Liver (tissue), 9 donors: Measurements from ENCODE around the gene PHLDA2. TPM values are rescaled to one million over a fixed set of nuclear protein-coding genes. Genes with fewer than 3 reads are reported as not detected.

Experiments
- DNase-seq: peaks from one replicate; pipeline ENCODE4 v3.0.0-alpha.2; 2017; ENCODE audit warnings: low spot score
- H3K27ac ChIP-seq, 2 donors: one replicate each; pipeline ENCODE4 v1.7.0; 2013; ENCODE audit warnings: inconsistent platforms in 2 of 2, low read length in 2 of 2, control low read depth in 1 of 2, low read depth in 1 of 2, mild to moderate bottlenecking in 1 of 2
- H3K27me3 ChIP-seq, 4 donors: one replicate each; pipeline versions ENCODE4 v1.6.1 to v1.7.0; 2013; ENCODE audit warnings: low read length in 3 of 4, inconsistent platforms in 1 of 4, mild to moderate bottlenecking in 1 of 4, moderate library complexity in 1 of 4; ENCODE audit not compliant: control insufficient read depth in 4 of 4, insufficient read depth in 4 of 4
- H3K36me3 ChIP-seq, 4 donors: one replicate each; pipeline versions ENCODE4 v1.6.1 to v1.7.0; 2013; ENCODE audit warnings: low read length in 3 of 4, mild to moderate bottlenecking in 3 of 4, low read depth in 1 of 4, moderate library complexity in 1 of 4; ENCODE audit not compliant: control insufficient read depth in 4 of 4, insufficient read depth in 3 of 4
- H3K4me1 ChIP-seq, 4 donors: one replicate each; pipeline versions ENCODE4 v1.6.1 to v1.7.0; 2013; ENCODE audit warnings: low read length in 3 of 4, mild to moderate bottlenecking in 3 of 4, moderate library complexity in 1 of 4; ENCODE audit not compliant: control insufficient read depth in 4 of 4, insufficient read depth in 4 of 4
- H3K4me3 ChIP-seq, 3 donors: one replicate each; pipeline versions ENCODE4 v1.6.1 to v1.7.0; 2013; ENCODE audit warnings: low read length in 3 of 3, control low read depth in 1 of 3, low read depth in 1 of 3, mild to moderate bottlenecking in 1 of 3
- H3K9ac ChIP-seq, 2 donors: one replicate each; pipeline ENCODE4 v1.7.0; 2013; ENCODE audit warnings: low read length in 2 of 2, mild to moderate bottlenecking in 2 of 2, moderate library complexity in 2 of 2, control low read depth in 1 of 2, low read depth in 1 of 2
- H3K9me3 ChIP-seq, 4 donors: one replicate each; pipeline versions ENCODE4 v1.6.1 to v1.7.0; 2013; ENCODE audit warnings: low read length in 3 of 4; ENCODE audit not compliant: control insufficient read depth in 4 of 4
- EGR1 ChIP-seq, 2 donors: IDR thresholded peaks; 2 replicates each; pipeline ENCODE4 v1.6.1; 2016 to 2018; ENCODE audit warnings: antibody characterized with exemption in 2 of 2, low read depth in 2 of 2
- FOXA1 ChIP-seq: IDR thresholded peaks from 2 replicates; pipeline ENCODE4 v1.6.1; 2016; ENCODE audit warnings: antibody characterized with exemption
- FOXA2 ChIP-seq: IDR thresholded peaks from 2 replicates; pipeline ENCODE4 v1.6.1; 2016; ENCODE audit warnings: antibody characterized with exemption
- GABPA ChIP-seq, 2 donors: IDR thresholded peaks in 1 of 2; conservative IDR thresholded peaks in 1 of 2; 2 replicates each; pipeline ENCODE4 v1.6.1; 2016; ENCODE audit warnings: antibody characterized with exemption in 2 of 2, mild to moderate bottlenecking in 1 of 2, moderate library complexity in 1 of 2
- HNF4A ChIP-seq, 2 donors: conservative IDR thresholded peaks; 2 replicates each; pipeline ENCODE4 v1.6.1; 2016; ENCODE audit warnings: antibody characterized with exemption in 2 of 2, mild to moderate bottlenecking in 2 of 2
- HNF4G ChIP-seq: IDR thresholded peaks from 2 replicates; pipeline ENCODE4 v1.6.1; 2016; ENCODE audit warnings: antibody characterized with exemption
- JUND ChIP-seq, 2 donors: IDR thresholded peaks; 2 replicates each; pipeline ENCODE4 v1.6.1; 2016; ENCODE audit warnings: antibody characterized with exemption in 2 of 2
- NR2F2 ChIP-seq: IDR thresholded peaks from 2 replicates; pipeline ENCODE4 v1.6.1; 2016; ENCODE audit warnings: antibody characterized with exemption
- RAD21 ChIP-seq, 2 donors: IDR thresholded peaks; 2 replicates each; pipeline ENCODE4 v1.6.1; 2016; ENCODE audit warnings: antibody characterized with exemption in 2 of 2, mild to moderate bottlenecking in 2 of 2
- RXRA ChIP-seq, 2 donors: IDR thresholded peaks; 2 replicates each; pipeline ENCODE4 v1.6.1; 2017 to 2018; ENCODE audit warnings: antibody characterized with exemption in 2 of 2, mild to moderate bottlenecking in 1 of 2
- SP1 ChIP-seq: IDR thresholded peaks from 2 replicates; pipeline ENCODE4 v1.6.1; 2018; ENCODE audit warnings: antibody characterized with exemption, mild to moderate bottlenecking
- TAF1 ChIP-seq: conservative IDR thresholded peaks from 2 replicates; pipeline ENCODE4 v1.6.1; 2016; ENCODE audit warnings: antibody characterized with exemption, mild to moderate bottlenecking
- YY1 ChIP-seq: IDR thresholded peaks from 2 replicates; pipeline ENCODE4 v1.6.1; 2016; ENCODE audit warnings: antibody characterized with exemption, mild to moderate bottlenecking
- WGBS: extraction: QIAGEN DNeasy Blood & Tissue Kit; methylation state at CpG from one replicate; pipeline ENCODE4 v1.1.7; 2013; 5-methylcytosine and 5-hydroxymethylcytosine counted together
- polyA plus RNA-seq, 2 donors: library from polyadenylated mRNA; stranded (reverse) in 1 of 2; unstranded in 1 of 2; fragments of 200-250 nt in 1 of 2; fragments of >200 nt in 1 of 2; fragmentation: Nextera tagmentation in 1 of 2; extraction: Ambion mirVana in 1 of 2; gene quantifications; one replicate each; pipeline versions ENCODE4 v1.2.1 to v1.2.3, GENCODE V29; 2013 to 2015
- total RNA-seq, 2 donors: library from RNA; depleted of rRNA; stranded (reverse); fragments of >200 nt; gene quantifications; one replicate each; pipeline ENCODE4 v1.2.3, GENCODE V29; 2014
- TF ChIP-seq, protein P1 (sequence below): IDR thresholded peaks from 2 replicates; pipeline ENCODE4 v1.6.1; 2016; ENCODE audit warnings: antibody characterized with exemption
- TF ChIP-seq, protein P2 (sequence below): IDR thresholded peaks from 2 replicates; pipeline ENCODE4 v1.6.1; 2016; ENCODE audit warnings: antibody characterized with exemption
- TF ChIP-seq, protein P3 (sequence below): fragments of 150-350 bp; IDR thresholded peaks from 2 replicates; pipeline ENCODE4 v1.5.1; 2017; ENCODE audit warnings: improper control_type of control experiment, low read depth, low read length; ENCODE audit not compliant: missing input control
- TF ChIP-seq, protein P4 (sequence below): IDR thresholded peaks from 2 replicates; pipeline ENCODE4 v1.6.1; 2016; ENCODE audit warnings: antibody characterized with exemption
- TF ChIP-seq, protein P5 (sequence below): IDR thresholded peaks from 2 replicates; pipeline ENCODE4 v1.6.1; 2016; ENCODE audit warnings: antibody characterized with exemption, mild to moderate bottlenecking
- donor health status: healthy.
- donor health status: healthy.
- donor health status: healthy.
- donor health status: healthy.
- donor health status: healthy.

The PHLDA2 gene
- total and polyA plus RNA-seq, 4 donors = 0.23 to 1.4 (median 0.99) TPM; not detected in 1

DNA sequence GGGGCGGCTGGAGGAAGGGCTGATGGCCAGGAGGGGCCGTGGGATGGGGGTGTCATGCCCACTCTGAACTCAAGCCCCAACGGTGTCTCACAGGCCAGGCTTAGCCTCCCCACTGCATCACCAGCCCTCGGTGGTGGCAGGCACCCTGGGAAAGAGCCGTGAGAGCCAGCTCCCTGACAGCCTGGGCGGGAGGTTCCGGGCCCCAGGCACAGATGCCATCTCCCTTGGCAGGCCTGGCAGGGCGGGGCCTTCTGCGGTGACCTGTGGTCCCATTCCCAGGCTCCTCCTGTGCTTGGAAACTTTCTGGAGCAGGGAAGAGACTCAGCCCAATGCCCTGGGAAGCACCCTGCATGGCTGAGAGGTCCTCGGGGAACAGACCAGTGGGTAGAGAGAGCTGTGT lies 4.8 kb downstream of the PHLDA2 start:
- DNase-seq = no peak
- TF ChIP-seq HNF4A (conservative IDR thresholded peaks at IDR 0.05) = no peak
- TF ChIP-seq, protein P1, sequence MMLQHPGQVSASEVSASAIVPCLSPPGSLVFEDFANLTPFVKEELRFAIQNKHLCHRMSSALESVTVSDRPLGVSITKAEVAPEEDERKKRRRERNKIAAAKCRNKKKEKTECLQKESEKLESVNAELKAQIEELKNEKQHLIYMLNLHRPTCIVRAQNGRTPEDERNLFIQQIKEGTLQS = no peak
- no peak for TF ChIP-seq SP1
- TF ChIP-seq GABPA (IDR thresholded peaks at IDR 0.05 in 1 of 2, conservative IDR thresholded peaks at IDR 0.05 in 1 of 2) = no peak
- TF ChIP-seq, protein P2, sequence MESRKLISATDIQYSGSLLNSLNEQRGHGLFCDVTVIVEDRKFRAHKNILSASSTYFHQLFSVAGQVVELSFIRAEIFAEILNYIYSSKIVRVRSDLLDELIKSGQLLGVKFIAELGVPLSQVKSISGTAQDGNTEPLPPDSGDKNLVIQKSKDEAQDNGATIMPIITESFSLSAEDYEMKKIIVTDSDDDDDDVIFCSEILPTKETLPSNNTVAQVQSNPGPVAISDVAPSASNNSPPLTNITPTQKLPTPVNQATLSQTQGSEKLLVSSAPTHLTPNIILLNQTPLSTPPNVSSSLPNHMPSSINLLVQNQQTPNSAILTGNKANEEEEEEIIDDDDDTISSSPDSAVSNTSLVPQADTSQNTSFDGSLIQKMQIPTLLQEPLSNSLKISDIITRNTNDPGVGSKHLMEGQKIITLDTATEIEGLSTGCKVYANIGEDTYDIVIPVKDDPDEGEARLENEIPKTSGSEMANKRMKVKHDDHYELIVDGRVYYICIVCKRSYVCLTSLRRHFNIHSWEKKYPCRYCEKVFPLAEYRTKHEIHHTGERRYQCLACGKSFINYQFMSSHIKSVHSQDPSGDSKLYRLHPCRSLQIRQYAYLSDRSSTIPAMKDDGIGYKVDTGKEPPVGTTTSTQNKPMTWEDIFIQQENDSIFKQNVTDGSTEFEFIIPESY = no peak
- no peak for TF ChIP-seq JUND (IDR thresholded peaks at IDR 0.05)
- no peak for TF ChIP-seq EGR1 (IDR thresholded peaks at IDR 0.05; ENCODE audit: low read depth in 2 of 2)
- TF ChIP-seq, protein P3, sequence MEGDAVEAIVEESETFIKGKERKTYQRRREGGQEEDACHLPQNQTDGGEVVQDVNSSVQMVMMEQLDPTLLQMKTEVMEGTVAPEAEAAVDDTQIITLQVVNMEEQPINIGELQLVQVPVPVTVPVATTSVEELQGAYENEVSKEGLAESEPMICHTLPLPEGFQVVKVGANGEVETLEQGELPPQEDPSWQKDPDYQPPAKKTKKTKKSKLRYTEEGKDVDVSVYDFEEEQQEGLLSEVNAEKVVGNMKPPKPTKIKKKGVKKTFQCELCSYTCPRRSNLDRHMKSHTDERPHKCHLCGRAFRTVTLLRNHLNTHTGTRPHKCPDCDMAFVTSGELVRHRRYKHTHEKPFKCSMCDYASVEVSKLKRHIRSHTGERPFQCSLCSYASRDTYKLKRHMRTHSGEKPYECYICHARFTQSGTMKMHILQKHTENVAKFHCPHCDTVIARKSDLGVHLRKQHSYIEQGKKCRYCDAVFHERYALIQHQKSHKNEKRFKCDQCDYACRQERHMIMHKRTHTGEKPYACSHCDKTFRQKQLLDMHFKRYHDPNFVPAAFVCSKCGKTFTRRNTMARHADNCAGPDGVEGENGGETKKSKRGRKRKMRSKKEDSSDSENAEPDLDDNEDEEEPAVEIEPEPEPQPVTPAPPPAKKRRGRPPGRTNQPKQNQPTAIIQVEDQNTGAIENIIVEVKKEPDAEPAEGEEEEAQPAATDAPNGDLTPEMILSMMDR = no peak
- TF ChIP-seq FOXA1 = no peak
- TF ChIP-seq YY1 = no peak
- TF ChIP-seq HNF4G = no peak
- no peak for TF ChIP-seq FOXA2
- TF ChIP-seq TAF1 = no peak
- no peak for TF ChIP-seq NR2F2
- no peak for TF ChIP-seq RXRA (IDR thresholded peaks at IDR 0.05)
- TF ChIP-seq, protein P4, sequence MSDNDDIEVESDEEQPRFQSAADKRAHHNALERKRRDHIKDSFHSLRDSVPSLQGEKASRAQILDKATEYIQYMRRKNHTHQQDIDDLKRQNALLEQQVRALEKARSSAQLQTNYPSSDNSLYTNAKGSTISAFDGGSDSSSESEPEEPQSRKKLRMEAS = no peak
- TF ChIP-seq RAD21 (IDR thresholded peaks at IDR 0.05) = no peak
- TF ChIP-seq, protein P5, sequence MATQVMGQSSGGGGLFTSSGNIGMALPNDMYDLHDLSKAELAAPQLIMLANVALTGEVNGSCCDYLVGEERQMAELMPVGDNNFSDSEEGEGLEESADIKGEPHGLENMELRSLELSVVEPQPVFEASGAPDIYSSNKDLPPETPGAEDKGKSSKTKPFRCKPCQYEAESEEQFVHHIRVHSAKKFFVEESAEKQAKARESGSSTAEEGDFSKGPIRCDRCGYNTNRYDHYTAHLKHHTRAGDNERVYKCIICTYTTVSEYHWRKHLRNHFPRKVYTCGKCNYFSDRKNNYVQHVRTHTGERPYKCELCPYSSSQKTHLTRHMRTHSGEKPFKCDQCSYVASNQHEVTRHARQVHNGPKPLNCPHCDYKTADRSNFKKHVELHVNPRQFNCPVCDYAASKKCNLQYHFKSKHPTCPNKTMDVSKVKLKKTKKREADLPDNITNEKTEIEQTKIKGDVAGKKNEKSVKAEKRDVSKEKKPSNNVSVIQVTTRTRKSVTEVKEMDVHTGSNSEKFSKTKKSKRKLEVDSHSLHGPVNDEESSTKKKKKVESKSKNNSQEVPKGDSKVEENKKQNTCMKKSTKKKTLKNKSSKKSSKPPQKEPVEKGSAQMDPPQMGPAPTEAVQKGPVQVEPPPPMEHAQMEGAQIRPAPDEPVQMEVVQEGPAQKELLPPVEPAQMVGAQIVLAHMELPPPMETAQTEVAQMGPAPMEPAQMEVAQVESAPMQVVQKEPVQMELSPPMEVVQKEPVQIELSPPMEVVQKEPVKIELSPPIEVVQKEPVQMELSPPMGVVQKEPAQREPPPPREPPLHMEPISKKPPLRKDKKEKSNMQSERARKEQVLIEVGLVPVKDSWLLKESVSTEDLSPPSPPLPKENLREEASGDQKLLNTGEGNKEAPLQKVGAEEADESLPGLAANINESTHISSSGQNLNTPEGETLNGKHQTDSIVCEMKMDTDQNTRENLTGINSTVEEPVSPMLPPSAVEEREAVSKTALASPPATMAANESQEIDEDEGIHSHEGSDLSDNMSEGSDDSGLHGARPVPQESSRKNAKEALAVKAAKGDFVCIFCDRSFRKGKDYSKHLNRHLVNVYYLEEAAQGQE = no peak
- Histone ChIP-seq H3K36me3 (peaks cover 0 to 2% (median 0%) of the 10 kb centered on the region in 4 donors), H3K9ac (no peak overlapping the region), H3K9me3 (no peaks in the 10 kb centered on the region), H3K27me3 (no peaks in the 10 kb centered on the region), H3K4me3 (no peak overlapping the region), H3K4me1 (peaks cover 0 to 12% (median 8%) of the 10 kb centered on the region in 4 donors), H3K27ac (no peak overlapping the region)
- 86% methylated on average over 10 of the region's 10 CpGs for WGBS
